Measurements from ENCODE around the gene MX2.
"Not testable (repeated sequence)": the region's sequence is repeated elsewhere in the genome, so short reads cannot be mapped to it uniquely, and the experiment has no call there.

The MX2 gene

GRCh38 chr21:41361786-41362604 lies at the start of gene MX2:
MX2 (plus strand) TSS chr21:41362027; CDS start chr21:41376907, 14,880 bp downstream.
- DNase-seq (ENCODE audit: low read depth in 4 of 4, low spot score in 1 of 4), result peak; percentile 26 to 51 (median 42)

GRCh38 chr21:41313285-41314164 lies 48.3 kb upstream of the MX2 start:
- DNase-seq (ENCODE audit: low read depth in 4 of 4, low spot score in 1 of 4), result not testable (repeated sequence)

GRCh38 chr21:41315726-41316125 lies 46.1 kb upstream of the MX2 start:
- DNase-seq (ENCODE audit: low read depth in 4 of 4, low spot score in 1 of 4), result no peak

GRCh38 chr21:41316200-41317062 lies 45.4 kb upstream of the MX2 start, which contains the start of gene FAM3B:
FAM3B (plus strand) TSS chr21:41316801; CDS start chr21:41316880, 79 bp downstream.
- DNase-seq (ENCODE audit: low read depth in 4 of 4, low spot score in 1 of 4), result no peak

- no peak for DNase-seq (ENCODE audit: low read depth in 4 of 4, low spot score in 1 of 4)
Observed at GRCh38 chr21:41317063-41317392, 44.8 kb upstream of the MX2 start.

GRCh38 chr21:41317458-41317857 lies 44.4 kb upstream of the MX2 start:
- DNase-seq (ENCODE audit: low read depth in 4 of 4, low spot score in 1 of 4), result no peak

- DNase-seq (ENCODE audit: low read depth in 4 of 4, low spot score in 1 of 4), result no peak
Observed at GRCh38 chr21:41318218-41318617, 43.6 kb upstream of the MX2 start.

- no peak for DNase-seq (ENCODE audit: low read depth in 4 of 4, low spot score in 1 of 4)
Observed at GRCh38 chr21:41319273-41319672, 42.6 kb upstream of the MX2 start.

GRCh38 chr21:41321211-41321907 lies 40.5 kb upstream of the MX2 start:
- DNase-seq (ENCODE audit: low read depth in 4 of 4, low spot score in 1 of 4), result no peak

- no peak for DNase-seq (ENCODE audit: low read depth in 4 of 4, low spot score in 1 of 4)
Observed at GRCh38 chr21:41321908-41322495, 39.8 kb upstream of the MX2 start.

GRCh38 chr21:41322496-41323382 lies 39.1 kb upstream of the MX2 start:
- no peak for DNase-seq (ENCODE audit: low read depth in 4 of 4, low spot score in 1 of 4)

GRCh38 chr21:41325138-41325912 lies 36.5 kb upstream of the MX2 start:
- DNase-seq (ENCODE audit: low read depth in 4 of 4, low spot score in 1 of 4), result no peak

GRCh38 chr21:41326414-41327080 lies 35.3 kb upstream of the MX2 start:
- DNase-seq (ENCODE audit: low read depth in 4 of 4, low spot score in 1 of 4), result no peak

GRCh38 chr21:41327753-41328152 lies 34.1 kb upstream of the MX2 start:
- DNase-seq (ENCODE audit: low read depth in 4 of 4, low spot score in 1 of 4), result no peak

GRCh38 chr21:41328660-41329607 lies 32.9 kb upstream of the MX2 start:
- DNase-seq (ENCODE audit: low read depth in 4 of 4, low spot score in 1 of 4), result no peak

- DNase-seq (ENCODE audit: low read depth in 4 of 4, low spot score in 1 of 4), result no peak
Observed at GRCh38 chr21:41333752-41334151, 28.1 kb upstream of the MX2 start.

GRCh38 chr21:41337515-41337914 lies 24.3 kb upstream of the MX2 start:
- DNase-seq (ENCODE audit: low read depth in 4 of 4, low spot score in 1 of 4), result no peak
